Stomach (tissue), 9 donors: ENCODE measurements around the gene KDM6A. TPM values are rescaled to one million over a fixed set of nuclear protein-coding genes. Genes with fewer than 3 reads are reported as not detected.

ENCODE experiments used
- DNase-seq, 2 donors: peaks; one replicate each; pipeline versions ENCODE4 v3.0.0 to v3.0.0-alpha.2; 2013 to 2019
- H3K27ac ChIP-seq, 5 donors: fragments of 200-600 bp in 4 of 5; sonication (generic) in 4 of 5; one replicate each; pipeline ENCODE4 v1.5.1; 2013 to 2019; ENCODE audit warnings: mild to moderate bottlenecking in 1 of 5, moderate library complexity in 1 of 5
- H3K27me3 ChIP-seq, 3 donors: fragments of 200-600 bp; sonication (generic); one replicate each; pipeline ENCODE4 v1.5.1; 2017 to 2019; ENCODE audit warnings: mixed run types in 1 of 3
- H3K36me3 ChIP-seq, 4 donors: fragments of 200-600 bp; sonication (generic); 1 replicate in 3 of 4; 2 replicates in 1 of 4; pipeline ENCODE4 v1.5.1; 2016 to 2019
- H3K4me1 ChIP-seq, 4 donors: fragments of 200-600 bp; sonication (generic); one replicate each; pipeline ENCODE4 v1.5.1; 2016 to 2019
- H3K4me3 ChIP-seq, 4 donors: fragments of 200-600 bp; sonication (generic) in 3 of 4; one replicate each; pipeline ENCODE4 v1.5.1; 2016 to 2019; ENCODE audit warnings: mild to moderate bottlenecking in 1 of 4
- H3K9me3 ChIP-seq, 4 donors: fragments of 200-600 bp; sonication (generic); one replicate each; pipeline ENCODE4 v1.5.1; 2016 to 2019
- EP300 ChIP-seq: sonication (generic); formaldehyde crosslinking; IDR thresholded peaks from one replicate; pipeline ENCODE4 v1.6.1; 2017; ENCODE audit warnings: antibody characterized with exemption
- POLR2A ChIP-seq, 4 donors: fragments of 450-650 bp; IDR thresholded peaks; one replicate each; pipeline ENCODE4 v1.6.1; 2016; ENCODE audit warnings: antibody characterized with exemption in 4 of 4, control low read depth in 2 of 4, mild to moderate bottlenecking in 1 of 4, moderate library complexity in 1 of 4
- POLR2AphosphoS5 ChIP-seq, 3 donors: sonication (generic); formaldehyde crosslinking; IDR thresholded peaks; one replicate each; pipeline ENCODE4 v1.6.1; 2016; ENCODE audit warnings: antibody characterized with exemption in 3 of 3
- WGBS, 5 donors: extraction: QIAGEN DNeasy Blood & Tissue Kit in 3 of 5; methylation state at CpG; one replicate each; pipeline versions ENCODE4 v1.1.5 to v1.1.7; 2013 to 2018; 5-methylcytosine and 5-hydroxymethylcytosine counted together
- intact Hi-C: fragments of 100-400 bp; cut with DNase I; formaldehyde crosslinking; loops from one replicate; pipeline ENCODE4 v1.15.1; 2023; ENCODE audit warnings: low total_unique reads
- polyA plus RNA-seq, 3 donors: library from polyadenylated mRNA; stranded (reverse); fragments of 200-250 nt; gene quantifications; one replicate each; pipeline ENCODE4 v1.2.3, GENCODE V29; 2013
- total RNA-seq, 5 donors: library from RNA; depleted of rRNA; stranded (reverse); fragments of >200 nt; gene quantifications; one replicate each; pipeline versions ENCODE4 v1.1.0 to v1.2.3, GENCODE V29; 2014 to 2016
- TF ChIP-seq, protein P1 (sequence below), 7 experiments: fragments of 450-650 bp in 4 of 7; fragments of 200-600 bp in 3 of 7; sonication (generic) in 3 of 7; IDR thresholded peaks; one replicate each; pipeline ENCODE4 v1.5.1; 2016 to 2019; ENCODE audit warnings: antibody characterized with exemption in 7 of 7, control low read depth in 2 of 7, mild to moderate bottlenecking in 1 of 7
- donor health status: healthy with polysubstance abuse.
- donor health status: Bipolar disorder and iron deficiency.
- donor health status: healthy.

KDM6A gene
- total and polyA plus RNA-seq, 8 donors, result 7.0 to 105 (median 47.3) TPM

DNA sequence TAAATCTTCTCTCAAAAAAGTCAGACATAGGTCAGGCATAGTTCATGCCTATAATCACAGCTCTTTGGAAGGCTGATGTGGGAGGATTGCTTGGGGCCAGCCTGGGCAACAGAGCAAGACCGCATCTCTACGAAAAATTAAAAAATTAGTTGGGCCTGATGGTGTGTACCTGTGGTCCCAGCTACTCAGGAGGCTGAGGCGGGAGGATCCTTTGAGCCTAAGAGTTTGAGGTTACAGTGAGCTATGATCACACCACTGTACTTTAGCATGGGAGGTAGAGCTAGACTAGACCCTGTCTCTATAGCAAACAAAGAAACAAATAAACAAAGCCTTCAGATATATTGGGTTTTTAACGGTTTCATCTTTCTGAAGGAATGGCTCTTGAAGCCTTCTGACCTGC, 265.5 kb downstream of the KDM6A start:
- H3K27ac ChIP-seq, result no peak overlapping the region
- H3K4me3 ChIP-seq, result no peak overlapping the region
- WGBS, 5 donors, result 91 to 95% (median 93%) methylated on average over 4 of the region's 4 CpGs
- TF ChIP-seq EP300, result no peak
- no peak for TF ChIP-seq POLR2AphosphoS5 (IDR thresholded peaks at IDR 0.05)
- TF ChIP-seq, protein P1, sequence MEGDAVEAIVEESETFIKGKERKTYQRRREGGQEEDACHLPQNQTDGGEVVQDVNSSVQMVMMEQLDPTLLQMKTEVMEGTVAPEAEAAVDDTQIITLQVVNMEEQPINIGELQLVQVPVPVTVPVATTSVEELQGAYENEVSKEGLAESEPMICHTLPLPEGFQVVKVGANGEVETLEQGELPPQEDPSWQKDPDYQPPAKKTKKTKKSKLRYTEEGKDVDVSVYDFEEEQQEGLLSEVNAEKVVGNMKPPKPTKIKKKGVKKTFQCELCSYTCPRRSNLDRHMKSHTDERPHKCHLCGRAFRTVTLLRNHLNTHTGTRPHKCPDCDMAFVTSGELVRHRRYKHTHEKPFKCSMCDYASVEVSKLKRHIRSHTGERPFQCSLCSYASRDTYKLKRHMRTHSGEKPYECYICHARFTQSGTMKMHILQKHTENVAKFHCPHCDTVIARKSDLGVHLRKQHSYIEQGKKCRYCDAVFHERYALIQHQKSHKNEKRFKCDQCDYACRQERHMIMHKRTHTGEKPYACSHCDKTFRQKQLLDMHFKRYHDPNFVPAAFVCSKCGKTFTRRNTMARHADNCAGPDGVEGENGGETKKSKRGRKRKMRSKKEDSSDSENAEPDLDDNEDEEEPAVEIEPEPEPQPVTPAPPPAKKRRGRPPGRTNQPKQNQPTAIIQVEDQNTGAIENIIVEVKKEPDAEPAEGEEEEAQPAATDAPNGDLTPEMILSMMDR (IDR thresholded peaks at IDR 0.05), result no peak
- TF ChIP-seq POLR2A (IDR thresholded peaks at IDR 0.05), result no peak
- H3K36me3 ChIP-seq, result no peaks in the 10 kb centered on the region
- no peaks in the 10 kb centered on the region for H3K4me1 ChIP-seq
- intact Hi-C loops, result no loop called here
- no peaks in the 10 kb centered on the region for H3K27me3 ChIP-seq
- no peak for DNase-seq
- H3K9me3 ChIP-seq, result peaks cover 0 to under 1% (median 0%) of the 10 kb centered on the region in 4 donors

DNA sequence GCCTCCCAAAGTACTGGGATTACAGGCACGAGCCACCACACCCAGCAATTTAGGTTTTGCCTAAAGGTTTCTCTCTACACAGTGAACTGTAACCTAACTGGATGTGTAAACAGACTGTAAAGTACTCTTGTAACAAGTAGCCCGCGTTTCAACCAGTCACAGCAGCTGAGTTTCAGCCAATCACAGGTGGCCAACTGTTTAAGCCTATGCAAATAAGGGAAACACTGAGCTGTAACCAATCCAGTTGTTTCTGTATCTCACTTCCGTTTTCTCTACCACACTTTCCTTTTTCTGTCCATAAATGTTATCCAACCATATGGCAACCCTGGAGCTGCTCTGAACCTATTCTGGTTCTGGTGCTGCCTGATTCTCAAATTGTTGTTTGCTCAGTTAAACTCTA, 267.8 kb downstream of the KDM6A start:
- H3K27me3 ChIP-seq, result no peaks in the 10 kb centered on the region
- H3K4me3 ChIP-seq, result no peak overlapping the region
- TF ChIP-seq POLR2AphosphoS5 (IDR thresholded peaks at IDR 0.05), result no peak
- TF ChIP-seq, protein P1 (IDR thresholded peaks at IDR 0.05), result no peak
- no peak for TF ChIP-seq EP300
- no peak for TF ChIP-seq POLR2A (IDR thresholded peaks at IDR 0.05)
- WGBS, 5 donors, result 61 to 93% (median 77%) methylated on average over 3 to 4 of the region's 4 CpGs
- H3K36me3 ChIP-seq, result no peaks in the 10 kb centered on the region
- no peaks in the 10 kb centered on the region for H3K4me1 ChIP-seq
- DNase-seq, result no peak
- H3K9me3 ChIP-seq, result no peaks in the 10 kb centered on the region
- no peak overlapping the region for H3K27ac ChIP-seq
- intact Hi-C loops, result no loop called here

DNA sequence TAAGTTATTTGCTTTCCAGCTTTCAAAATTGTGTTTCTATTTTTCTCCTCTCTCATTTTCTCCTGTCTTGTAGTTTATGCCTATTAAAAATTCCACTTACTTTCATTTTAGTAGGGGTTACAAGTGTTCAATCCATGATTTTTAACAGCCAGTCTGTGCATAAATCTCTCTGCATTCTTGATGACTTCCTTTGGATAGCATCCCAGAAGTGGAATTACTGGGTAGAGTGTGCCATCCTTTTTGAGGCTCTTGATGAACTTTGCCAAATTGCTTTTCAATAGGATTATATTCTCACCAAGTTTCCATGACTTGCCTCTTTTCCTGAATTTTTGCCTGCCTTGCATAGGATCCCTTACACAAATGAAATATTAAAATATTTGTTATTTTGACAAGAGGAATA, 269.2 kb downstream of the KDM6A start:
- no peak for TF ChIP-seq EP300
- TF ChIP-seq POLR2AphosphoS5 (IDR thresholded peaks at IDR 0.05), result no peak
- no peak for TF ChIP-seq POLR2A (IDR thresholded peaks at IDR 0.05)
- TF ChIP-seq, protein P1 (IDR thresholded peaks at IDR 0.05), result no peak
- Histone ChIP-seq H3K4me1 (no peaks in the 10 kb centered on the region), H3K36me3 (no peaks in the 10 kb centered on the region), H3K9me3 (no peaks in the 10 kb centered on the region), H3K4me3 (no peak overlapping the region), H3K27ac (no peak overlapping the region), H3K27me3 (no peaks in the 10 kb centered on the region)
- intact Hi-C loops, result no loop called here
- DNase-seq, result no peak

DNA sequence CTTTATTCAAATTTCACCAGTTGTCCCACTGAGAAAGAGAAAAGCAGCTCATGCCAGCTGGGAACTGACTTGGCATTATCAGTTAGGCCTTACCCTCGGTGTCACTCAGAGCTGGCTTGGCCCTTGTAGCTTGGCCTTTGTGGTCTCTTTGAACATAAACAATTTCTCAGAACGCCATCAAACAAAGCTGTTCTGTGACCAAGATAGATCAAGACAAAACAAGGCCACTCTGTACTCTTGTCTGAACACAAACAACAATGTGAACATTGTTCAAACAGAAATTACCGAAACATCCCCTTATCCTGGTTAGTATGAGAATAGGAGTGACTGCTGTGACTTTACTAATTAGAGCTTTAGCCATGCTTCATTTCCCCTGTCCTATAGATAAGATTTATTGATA, 270.5 kb downstream of the KDM6A start:
- no peak for DNase-seq
- Histone ChIP-seq H3K27ac (no peak overlapping the region), H3K9me3 (no peaks in the 10 kb centered on the region), H3K4me1 (no peaks in the 10 kb centered on the region), H3K36me3 (no peaks in the 10 kb centered on the region), H3K4me3 (no peak overlapping the region), H3K27me3 (no peaks in the 10 kb centered on the region)
- TF ChIP-seq POLR2A (IDR thresholded peaks at IDR 0.05), result no peak
- TF ChIP-seq, protein P1 (IDR thresholded peaks at IDR 0.05), result no peak
- no peak for TF ChIP-seq POLR2AphosphoS5 (IDR thresholded peaks at IDR 0.05)
- TF ChIP-seq EP300, result no peak
- intact Hi-C loops, result no loop called here
- WGBS, 5 donors, result 27 to 57% (median 48%) methylated on average over 3 of the region's 3 CpGs
